GOT3 (cell line): Measurements from ENCODE around the gene THRSP.
A peak's percentile ranks its signal among the peaks of the same experiment; 100 is the strongest.
"Not testable (repeated sequence)": the region's sequence is repeated elsewhere in the genome, so short reads cannot be mapped to it uniquely, and the experiment has no call there.

Source experiments
- DNase-seq: peaks from one replicate; lab custom pipeline; 2025; ENCODE audit warnings: mixed read lengths; lab: John Stamatoyannopoulos, UW

THRSP gene

DNA sequence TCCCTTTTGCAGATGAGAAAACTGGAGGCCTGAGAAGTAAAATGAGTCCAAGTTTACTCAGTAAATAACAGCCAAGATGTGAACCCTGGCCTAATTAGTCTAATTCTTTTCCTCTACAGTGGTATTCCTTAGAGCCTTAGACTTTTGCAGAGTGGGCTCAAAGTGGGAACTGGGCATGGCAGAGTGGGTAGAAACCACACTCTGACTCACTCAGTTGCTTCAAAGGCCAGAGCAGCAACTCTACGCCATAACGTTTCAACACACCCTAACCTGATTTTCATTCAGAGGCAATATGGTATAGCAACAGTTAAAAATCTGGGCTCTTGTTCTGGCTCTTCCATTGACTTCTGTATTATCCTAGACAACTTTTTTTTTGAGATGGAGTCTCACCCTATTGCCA is 2.8 kb downstream of the THRSP start:
- DNase-seq = no peak

DNA sequence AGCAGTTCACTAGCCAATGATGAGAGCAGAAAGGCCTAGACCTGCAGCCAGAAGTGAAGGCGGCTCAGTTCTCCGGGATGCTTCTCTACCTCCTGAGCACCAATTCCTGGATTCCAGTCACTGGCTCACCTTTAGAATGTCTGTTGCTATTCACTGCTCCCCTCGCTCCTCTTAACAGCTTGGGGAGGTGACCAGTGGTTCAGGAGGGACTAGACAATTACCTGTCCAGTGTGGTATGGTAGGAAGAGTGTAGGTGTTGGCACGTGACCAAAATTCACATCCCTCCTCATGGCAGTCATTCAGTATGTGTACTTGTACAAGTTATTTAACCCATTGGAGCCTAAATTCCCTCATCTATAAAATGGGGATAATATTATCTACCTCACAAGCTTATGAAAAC is 4.0 kb downstream of the THRSP start:
- DNase-seq = no peak

DNA sequence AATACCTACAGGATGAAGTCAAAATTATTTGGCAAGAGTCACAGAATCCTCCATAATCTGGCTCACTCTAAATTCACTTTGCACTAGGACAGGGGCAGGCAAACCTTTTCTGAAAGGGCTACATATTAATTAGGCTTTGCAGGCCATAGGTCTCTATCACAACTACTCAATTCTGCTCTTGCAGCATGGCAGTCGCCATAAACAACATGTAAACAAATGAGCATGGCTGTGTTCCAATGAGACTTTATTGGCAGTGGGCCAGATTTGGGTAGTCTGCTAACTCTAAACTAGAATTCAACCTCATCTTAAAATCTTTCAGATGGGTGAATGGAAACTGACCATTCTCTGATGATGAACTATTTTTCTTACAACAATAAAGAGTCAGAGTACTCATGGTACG is 5.8 kb downstream of the THRSP start:
- DNase-seq = no peak

DNA sequence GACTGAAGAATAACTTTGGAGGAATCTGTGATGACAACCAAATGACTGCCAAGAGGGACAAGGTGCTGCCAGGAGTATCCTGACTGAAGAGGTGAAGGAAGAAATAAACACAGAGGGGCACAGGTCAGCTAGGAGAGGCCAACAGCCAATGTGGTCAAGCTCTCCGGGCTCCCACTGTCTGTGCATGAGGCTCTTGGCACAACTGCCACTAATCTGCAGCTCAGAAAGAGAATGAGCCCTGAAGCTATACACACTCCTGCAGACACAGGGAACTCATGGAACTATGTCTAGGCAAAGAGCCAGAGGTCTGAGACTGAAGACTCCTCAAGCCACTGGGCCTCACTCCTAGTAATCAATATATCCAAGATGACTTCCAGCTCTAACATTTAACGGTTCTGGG is 7.0 kb downstream of the THRSP start:
- DNase-seq = no peak

DNA sequence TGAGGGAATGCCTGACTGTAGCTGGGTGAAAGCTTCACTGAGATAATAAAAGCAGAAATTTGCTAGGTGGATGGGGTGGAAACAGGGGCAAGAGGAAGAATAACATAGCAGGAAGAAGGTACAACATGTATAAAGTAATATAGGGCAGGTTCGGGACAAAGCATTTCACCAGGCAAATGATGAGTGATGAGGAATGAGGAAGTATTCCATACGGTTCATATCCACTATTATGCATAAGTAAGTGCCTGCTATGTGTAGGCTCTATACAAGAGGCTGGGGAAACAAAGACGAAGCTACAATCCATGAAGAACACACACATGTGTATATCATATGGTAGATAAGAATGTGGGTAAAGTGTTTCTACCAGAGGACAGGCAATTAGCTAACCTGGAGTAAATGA is 8.1 kb downstream of the THRSP start:
- DNase-seq = no peak

DNA sequence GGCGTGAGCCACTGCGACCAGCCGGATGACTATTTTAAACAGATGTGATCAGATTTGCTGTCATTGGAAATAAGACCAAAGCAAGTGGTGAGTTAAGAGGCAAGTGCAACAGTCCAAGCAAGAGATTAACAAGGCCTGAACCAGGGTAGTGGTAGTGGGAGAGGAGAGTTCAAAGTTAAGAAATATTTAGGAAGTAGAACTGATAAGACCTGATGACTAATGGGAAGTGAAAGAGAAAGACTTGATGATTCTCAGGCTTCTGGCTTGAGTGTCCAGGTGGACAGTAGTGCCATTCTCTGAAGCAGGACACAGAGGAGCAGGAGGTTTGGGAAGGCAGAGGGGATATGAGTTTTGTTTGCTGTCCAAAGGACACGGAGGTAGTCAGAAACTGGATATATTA is 8.8 kb downstream of the THRSP start:
- DNase-seq = no peak

DNA sequence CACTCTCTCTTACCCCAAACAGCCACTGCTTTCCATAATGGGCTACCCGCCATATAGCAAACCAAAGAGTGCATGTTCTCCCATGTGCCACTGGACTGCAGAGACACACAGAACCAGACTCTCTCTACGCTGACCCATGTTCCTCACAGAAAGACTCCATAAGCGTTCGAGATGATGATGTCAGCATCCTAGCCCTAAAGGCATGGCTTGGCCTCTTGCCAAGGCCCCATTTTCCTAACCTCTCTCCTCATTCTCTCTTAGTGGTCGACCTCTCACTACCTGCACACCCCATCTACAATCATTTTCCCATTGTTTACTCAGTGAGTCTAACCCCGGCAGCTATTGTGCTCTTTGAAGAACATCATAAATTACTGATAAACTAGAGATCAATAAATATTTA is 11.1 kb downstream of the THRSP start:
- no peak for DNase-seq

DNA sequence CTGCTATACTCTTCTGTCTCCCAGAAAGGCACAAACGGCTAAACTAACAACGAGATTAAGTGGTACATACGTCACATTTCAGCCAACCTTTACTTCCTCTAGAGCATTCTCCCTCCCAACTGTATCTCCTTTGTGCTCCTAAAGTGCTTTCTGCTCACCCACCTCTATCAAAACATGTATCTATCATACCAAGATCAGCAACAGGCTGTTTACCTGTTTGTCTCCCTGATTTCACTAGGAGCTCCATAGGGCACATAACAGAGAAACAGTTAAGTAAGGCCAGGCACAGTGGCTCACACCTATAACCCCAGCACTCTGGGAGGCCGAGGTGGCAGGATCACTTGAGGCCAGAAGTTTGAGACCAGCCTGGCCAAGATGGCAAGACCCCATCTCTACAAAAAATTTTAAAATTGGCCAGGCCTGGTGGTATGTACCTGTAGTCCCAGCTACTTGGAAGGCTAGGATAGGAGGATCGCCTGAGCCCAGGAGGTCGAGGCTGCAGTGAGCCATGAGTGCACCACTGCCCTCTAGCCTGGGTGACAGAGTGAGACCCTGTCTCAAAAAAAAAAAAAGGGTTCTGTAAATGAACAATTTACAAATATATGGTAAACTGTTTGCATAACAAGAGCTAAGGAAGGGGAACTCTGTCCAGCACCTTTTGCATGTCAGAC is 13.2 kb downstream of the THRSP start:
- DNase-seq = no peak

DNA sequence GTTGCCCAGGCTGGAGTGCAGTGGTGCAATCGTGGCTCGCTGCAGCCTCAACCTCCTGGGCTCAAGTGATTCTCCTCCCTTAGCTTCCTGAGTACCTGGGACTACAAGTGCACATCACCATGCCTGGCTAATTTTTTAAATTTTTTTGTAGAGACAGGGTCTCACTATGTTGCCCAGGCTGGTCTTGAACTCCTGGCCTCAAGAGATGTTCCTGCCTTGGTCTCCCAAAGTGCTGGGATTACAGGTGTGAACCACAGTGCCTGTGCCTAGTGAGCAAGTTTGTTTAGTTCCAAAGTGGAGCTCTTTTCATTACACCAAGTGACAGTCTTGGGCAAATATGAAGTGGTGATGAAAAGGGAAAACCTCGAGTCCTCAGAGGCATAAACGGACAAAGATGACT is 13.9 kb downstream of the THRSP start:
- DNase-seq = not testable (repeated sequence)

DNA sequence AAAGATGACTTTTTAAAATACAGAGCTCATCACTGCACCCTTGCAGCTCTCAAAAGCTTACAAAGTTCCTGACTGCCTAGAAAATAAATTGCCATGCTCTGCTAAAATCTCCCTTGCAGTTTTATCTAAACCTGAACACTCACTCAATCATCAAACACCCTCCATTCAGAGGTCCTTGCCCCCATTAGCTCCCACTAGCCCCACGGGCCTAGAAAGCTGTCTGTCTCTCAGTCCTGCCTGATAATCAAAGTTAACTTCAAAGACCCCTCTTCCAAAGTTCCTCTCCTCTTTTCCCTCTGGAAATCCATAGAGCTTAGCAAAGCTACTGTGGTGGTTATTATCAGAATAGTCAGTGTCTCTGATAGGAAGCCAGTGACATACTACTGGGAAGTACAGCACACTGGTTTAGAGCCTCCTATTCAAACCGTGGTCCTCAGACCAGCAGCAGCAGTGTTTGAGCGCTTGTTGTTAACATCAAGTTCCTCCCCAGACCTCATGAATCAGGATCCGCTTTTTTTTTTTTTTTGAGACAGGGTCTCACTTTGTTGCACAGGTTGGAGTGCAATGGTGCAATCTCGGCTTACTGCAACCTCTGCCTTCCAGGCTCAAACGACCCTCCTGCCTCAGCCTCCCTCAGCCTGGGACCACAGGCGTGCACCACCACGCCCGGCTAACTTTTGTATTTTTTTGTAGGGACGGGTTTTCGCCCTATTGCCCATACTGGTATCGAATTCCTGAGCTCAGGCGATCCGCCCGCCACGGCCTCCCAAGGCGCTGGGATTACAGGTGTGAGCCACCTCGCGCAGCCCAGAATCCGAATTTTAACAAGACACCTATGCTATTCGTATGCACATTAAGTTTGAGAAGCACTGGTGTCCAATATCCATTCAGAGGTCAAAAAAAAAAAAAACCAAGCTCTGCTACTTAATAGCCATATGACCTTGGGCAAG is 14.8 kb downstream of the THRSP start:
- DNase-seq = no peak

DNA sequence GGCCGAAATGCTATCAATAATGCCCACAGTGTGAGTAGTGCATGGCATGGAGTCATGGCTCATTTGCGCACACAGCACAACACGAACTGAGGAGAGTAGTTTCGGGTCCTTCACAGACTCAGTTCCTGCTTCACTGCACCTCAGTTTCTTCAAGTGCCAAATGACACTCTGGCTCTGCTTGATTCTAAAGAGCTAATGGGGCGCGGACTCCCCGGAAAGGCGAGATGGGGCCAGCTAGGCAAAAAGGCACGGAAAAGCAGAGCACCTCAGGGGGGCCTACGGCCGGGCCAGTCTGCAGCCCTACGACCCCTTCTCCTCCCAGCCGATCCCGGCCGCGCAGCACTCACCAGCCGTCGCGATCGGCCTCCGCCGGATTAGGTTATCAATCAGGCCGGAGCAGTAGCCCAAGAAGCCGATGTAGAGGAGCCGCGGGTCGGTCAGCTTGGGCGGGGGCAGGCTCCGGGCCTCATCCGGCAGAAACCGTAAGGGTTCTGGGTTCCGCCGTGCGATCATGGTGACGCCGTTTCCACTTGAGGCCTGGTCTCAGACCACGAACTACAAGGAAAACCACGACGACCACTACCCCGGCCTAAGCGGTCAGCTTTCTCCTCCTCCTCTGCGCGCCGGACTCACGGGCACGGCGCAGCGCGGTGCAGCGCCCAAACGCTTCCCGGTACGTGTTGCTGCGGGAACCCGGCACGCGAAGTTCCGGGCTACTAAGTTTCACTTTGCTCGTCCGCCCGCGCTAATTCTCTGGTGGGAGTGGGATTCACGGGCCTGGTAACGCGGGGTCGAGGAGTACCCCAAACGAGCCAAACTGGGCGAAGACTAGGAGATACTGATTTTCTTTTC is 15.8 kb downstream of the THRSP start, which contains the start of gene NDUFC2:
Gene NDUFC2, minus strand, starts transcription at position 631 of the 852 bp plus-strand sequence. Its CDS starts 118 bp downstream, at position 513.
- peak; percentile 6 for DNase-seq

DNA sequence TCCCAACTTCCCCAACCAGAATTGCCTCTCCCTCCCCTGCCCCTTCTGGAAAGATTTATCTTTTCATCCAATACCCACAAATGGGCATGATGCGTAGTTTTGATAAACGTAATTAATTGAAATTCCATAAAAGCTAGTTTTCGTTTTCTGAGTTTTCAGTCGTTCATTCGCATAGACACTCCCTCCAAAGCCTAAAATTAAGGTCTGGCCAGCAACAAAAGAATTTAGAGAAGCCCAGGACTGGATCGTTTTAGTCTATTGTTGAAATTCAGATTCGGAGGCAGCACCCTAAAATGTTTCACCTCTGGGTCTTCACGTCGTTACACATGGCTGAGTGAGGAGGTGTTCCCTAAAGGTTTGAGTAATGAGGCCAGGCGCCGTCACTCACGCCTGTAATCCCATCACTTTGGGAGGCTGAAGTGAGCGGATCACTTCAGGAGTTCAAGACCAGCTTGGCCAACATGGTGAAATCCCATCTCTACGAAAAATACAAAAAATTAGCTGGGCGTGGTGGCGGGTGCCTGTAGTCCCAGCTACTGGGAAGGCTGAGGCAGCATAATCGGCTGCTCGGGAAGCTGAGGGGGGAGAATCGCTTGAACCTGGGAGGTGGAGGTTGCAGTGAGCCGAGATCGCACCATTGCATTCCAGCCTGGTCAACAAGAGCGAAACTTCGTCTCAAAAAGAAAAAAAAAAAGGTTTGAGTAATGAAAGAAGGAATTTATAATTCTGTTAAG is 16.6 kb downstream of the THRSP start:
- DNase-seq = no peak

DNA sequence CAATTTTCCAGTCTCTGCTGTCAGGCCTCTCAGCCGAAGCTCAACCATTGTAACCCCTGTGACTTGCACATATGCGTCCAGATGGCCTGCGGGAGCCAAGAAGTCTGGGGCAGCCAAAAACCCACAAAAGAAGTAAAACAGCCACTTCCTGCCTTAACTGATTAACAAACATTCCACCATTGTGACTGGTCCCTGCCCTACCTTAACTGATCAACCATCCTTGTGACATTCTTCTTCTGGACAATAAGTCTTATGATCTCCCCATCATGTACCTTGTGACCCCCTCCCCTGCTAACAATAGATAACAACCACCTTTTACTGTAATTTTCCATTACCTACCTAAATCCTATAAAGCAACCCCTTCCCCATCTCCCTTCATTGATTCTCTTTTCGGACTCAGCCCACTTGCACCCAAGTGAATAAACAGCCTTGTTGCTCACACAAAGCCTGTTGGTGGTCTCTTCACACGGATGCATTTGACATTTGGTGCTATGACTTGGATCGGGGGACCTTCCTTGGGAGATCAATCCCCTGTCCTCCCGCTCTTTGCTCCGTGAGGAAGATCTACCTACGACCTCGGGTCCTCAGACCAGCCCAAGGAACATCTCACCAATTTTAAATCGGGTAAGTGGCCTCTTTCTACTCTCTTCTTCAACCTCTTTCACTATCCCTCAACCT is 17.3 kb downstream of the THRSP start:
- DNase-seq = no peak

DNA sequence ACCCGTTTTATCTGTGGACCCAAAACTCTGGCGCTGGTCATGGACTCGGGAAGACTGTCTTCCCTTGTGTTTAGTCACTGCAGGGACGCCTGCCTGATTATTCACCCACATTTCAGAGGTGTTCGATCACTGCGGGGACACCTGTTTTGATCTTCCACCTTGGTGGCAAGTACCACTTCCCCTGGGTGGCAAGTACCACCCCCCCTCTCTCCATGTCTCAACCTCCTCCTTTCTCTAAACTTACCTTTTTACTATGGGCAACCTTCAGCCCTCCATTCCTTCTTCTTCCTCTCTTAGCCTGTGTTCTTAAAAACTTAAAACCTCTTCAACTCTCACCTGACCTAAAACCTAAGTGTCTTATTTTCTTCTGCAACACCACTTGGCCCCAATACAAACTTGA is 17.9 kb downstream of the THRSP start:
- no peak for DNase-seq

DNA sequence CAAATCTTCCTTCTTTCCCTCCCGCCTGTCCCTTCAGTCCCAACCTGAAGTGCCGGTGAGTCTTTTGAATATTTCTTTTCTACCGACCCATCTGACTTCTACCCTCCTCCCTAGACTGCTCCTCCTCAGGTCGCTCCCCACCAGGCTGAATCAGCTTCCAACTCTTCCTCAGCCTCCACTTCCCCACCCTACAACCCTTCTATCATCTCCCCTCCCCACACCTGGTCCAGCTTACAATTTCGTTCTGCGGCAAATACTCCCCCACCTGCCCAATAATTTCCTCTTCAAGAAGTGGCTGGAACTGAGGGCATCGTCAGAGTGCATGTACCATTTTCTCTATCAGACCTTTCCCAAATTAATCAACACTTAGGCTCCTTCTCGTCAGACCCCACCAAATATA is 18.5 kb downstream of the THRSP start:
- DNase-seq = no peak

DNA sequence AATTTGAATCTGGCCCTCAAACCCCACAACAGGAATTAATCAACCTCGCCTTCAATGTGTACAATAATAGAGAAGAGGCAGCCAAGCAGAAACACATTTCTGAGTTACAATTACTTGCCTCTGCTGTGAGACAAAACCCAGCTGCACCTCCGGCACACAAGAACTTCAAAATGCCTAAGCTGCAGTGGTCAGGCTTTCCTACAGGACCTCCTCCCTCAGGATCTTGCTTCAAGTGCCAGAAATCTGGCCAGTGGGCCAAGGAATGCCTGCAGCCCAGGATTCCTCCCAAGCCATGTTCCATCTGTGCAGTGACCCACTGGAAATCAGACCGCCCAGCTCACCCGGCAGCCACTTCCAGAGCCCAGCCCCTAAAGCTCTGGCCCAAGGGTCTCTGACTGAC is 19.4 kb downstream of the THRSP start:
- no peak for DNase-seq

DNA sequence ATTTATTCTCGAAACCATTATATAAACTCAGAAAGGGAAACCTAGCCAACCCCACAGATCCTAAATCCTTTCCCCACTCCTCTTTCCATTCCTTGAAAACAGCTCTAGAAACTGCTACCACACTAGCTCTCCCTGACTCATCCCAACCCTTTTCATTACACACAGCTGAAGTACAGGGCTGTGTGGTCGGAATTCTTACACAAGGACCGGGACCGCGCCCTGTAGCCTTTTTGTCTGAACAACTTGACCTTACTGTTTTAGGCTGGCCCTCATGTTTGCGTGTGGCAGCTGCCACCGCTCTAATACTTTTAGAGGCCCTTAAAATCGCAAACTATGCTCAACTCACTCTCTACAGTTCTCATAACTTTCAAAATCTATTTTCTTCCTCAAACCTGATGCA is 20.8 kb downstream of the THRSP start:
- not testable (repeated sequence) for DNase-seq

DNA sequence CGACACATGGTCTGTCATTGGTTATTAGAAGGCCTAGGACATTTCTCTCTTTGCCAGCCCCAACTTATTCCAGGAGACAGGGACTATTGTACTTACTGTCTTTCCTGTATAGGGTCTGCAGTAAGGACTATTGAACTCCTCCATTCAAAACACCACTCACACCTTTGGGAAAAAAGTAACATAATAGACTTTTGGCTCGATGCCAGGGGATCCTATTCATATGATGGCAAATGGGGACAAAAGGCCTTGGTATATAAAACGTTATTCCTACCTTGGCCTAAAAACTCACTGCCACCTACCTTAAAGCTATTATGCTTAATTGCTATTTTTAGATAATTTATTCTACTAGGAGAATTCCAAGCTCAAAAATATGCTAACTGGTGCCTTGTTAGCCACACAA is 22.3 kb downstream of the THRSP start:
- DNase-seq = no peak

DNA sequence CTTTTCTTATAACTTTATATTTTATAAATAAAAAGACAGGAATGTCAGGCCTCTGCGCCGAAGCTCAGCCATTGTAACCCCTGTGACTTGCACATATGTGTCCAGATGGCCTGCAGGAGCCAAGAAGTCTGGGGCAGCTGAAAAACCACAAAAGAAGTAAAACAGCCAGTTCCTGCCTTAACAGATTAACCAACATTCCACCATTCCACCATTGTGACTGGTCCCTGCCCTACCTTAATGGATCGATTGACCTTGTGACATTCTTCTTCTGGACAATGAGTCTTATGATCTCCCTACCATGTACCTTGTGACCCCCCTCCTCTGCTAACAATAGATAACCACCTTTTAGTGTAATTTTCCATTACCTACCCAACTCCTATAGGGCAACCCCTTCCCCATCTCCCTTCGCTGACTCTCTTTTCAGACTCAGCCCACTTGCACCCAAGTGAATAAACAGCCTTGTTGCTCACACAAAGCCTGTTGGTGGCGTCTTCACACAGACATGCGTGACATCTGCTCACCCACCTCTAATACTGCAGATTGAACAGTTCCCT is 22.9 kb downstream of the THRSP start:
- DNase-seq = not testable (repeated sequence)

DNA sequence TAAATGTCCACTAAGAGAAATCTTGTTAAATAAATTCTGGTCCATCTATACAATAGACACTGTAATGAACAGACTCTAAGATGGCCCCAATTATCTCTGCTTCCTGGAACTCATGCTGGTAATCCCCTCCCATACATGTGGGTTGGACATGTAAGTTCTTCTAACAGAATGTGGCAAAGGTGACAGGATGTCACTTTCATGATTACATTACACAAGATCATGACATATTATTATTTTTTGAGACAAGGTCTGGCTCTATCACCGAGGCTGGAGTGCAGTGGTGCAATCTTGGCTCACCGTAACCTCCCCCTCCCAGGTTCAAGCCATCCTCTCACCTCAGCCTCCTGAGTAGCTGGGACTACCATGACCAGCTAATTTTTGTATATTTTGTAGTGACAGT is 30.6 kb downstream of the THRSP start:
- no peak for DNase-seq
